GM12875 (cell line): Measurements from ENCODE around the gene AZIN2.

ENCODE experiments used
- H3K4me3 ChIP-seq: one replicate; pipeline ENCODE4 v1.5.1; 2011; ENCODE audit warnings: low read depth, low read length, control low read depth
- TF ChIP-seq, protein P1 (sequence below): IDR thresholded peaks from 2 replicates; pipeline ENCODE4 v1.5.1; 2011; ENCODE audit warnings: low read depth, mild to moderate bottlenecking, control low read depth, inconsistent platforms, low read length, moderate library complexity, borderline replicate concordance; ENCODE audit not compliant: insufficient read depth

AZIN2 gene

DNA sequence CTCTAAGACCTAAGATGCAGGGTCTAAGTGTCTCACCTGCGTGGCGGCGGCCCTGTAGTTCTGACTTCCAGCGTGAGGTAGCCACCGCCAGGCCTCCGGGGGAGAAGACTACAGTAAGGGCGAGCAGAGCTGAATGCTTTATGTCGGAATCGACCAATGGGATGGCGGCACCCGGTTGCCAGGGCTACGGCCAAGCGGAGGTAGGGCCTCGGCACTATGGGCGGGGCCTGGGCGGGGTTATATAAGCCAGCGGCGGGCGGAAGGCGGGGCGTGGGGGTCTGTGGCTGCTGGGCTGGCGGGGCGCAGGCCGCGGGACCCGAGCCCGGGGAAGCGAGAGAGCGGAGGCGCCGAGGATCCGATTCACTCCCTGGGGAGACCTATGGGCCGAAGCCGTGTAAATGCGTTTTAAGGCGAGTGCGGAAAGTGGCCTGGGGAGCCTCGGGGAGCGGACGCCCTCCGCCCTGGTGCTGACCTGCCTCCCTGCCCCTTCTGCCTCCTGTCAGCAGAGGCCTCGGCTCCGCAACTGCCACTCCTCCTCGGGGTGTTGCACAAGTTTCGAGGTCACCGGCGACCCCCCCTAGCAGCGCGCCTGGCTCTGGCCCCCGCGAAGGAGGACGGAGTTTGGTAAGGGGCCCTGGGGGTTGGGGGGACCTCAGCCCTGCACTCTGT lies at the start of gene AZIN2:
TSS of gene AZIN2 (plus strand) at position 269 of the 669 bp plus-strand sequence. CDS start 1,097 bp downstream, outside the sequence.
- H3K4me3 ChIP-seq: peak within 1 kb of the TSS; percentile 60
- TF ChIP-seq, protein P1, sequence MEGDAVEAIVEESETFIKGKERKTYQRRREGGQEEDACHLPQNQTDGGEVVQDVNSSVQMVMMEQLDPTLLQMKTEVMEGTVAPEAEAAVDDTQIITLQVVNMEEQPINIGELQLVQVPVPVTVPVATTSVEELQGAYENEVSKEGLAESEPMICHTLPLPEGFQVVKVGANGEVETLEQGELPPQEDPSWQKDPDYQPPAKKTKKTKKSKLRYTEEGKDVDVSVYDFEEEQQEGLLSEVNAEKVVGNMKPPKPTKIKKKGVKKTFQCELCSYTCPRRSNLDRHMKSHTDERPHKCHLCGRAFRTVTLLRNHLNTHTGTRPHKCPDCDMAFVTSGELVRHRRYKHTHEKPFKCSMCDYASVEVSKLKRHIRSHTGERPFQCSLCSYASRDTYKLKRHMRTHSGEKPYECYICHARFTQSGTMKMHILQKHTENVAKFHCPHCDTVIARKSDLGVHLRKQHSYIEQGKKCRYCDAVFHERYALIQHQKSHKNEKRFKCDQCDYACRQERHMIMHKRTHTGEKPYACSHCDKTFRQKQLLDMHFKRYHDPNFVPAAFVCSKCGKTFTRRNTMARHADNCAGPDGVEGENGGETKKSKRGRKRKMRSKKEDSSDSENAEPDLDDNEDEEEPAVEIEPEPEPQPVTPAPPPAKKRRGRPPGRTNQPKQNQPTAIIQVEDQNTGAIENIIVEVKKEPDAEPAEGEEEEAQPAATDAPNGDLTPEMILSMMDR: no peak

DNA sequence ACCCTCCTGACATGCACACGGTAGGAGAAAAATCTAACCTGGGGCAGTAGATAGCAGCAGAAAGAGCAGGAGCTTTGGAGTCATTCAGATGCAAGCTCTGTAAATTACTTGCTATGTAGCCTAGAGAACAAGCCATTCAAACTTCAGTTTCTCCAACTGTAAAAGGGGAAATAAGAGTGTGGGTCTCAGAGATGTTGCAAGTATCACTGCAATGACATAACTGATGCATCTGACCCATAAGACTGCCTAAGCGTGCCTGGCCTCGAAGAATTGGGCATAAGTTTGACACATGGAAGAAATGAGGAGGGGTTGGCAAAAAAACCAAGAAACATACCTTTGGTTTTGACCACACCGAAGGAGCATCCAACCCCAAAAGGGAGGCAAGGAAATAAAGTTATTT lies 49.4 kb upstream of the AZIN2 start:
- H3K4me3 ChIP-seq: no peak overlapping the region
- TF ChIP-seq, protein P1: no peak

DNA sequence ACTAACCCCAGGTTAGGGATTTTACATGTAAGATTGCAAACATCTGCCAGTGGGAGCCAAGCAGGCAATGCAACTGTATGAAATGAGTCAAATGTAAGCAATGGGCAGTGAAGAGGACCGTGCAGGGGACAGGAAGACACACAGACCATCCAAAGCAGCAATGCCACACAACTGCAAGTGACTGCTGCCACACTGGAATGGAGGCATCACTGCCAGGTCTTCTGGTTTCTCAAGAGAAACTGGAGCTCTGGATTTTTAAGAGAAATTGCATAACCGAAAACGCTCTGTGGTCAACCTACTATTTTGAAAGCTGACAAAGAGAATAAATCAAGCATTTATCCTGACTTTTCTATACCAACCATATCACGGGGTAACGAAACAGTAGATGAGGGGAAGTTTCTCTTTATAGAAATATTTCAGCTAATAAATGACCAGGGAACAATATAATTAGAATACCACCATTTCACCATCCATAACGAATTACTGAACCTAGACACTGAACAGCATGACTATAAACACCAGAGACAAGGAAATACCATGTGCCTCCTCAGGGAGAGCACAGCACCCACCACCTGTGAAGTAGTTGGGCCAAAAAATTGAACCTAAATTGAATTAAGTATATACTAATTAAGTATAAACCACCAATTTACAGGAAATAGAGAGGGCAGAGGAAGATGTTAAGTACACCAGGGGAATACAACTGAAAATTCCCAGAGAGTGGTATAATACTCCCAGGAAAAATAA lies 48.7 kb upstream of the AZIN2 start:
- H3K4me3 ChIP-seq: no peak overlapping the region
- TF ChIP-seq, protein P1: no peak

DNA sequence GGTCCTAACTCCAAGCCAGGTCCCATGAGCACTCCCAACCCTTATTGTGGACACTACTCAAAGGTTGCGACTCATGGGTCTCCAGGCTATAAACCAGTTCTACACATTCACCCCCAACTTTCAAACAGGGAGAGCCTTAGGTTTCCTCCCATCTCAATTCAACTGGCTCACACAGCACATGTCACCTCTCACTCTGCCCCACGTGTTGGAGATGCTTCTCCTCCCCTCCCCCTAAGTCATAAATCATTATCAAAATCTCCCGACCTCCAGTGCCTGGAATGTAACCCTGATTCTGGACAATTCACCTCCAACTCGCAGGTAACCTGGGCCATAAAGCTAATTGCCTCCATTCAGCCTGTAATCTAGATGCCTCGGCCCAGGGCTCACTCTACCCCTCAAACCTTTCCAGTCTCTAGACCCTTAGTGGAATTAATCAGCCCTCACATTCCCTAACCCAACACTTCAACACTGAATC lies 44.9 kb upstream of the AZIN2 start:
- peak overlapping the region; percentile 87 for H3K4me3 ChIP-seq
- TF ChIP-seq, protein P1: no peak

DNA sequence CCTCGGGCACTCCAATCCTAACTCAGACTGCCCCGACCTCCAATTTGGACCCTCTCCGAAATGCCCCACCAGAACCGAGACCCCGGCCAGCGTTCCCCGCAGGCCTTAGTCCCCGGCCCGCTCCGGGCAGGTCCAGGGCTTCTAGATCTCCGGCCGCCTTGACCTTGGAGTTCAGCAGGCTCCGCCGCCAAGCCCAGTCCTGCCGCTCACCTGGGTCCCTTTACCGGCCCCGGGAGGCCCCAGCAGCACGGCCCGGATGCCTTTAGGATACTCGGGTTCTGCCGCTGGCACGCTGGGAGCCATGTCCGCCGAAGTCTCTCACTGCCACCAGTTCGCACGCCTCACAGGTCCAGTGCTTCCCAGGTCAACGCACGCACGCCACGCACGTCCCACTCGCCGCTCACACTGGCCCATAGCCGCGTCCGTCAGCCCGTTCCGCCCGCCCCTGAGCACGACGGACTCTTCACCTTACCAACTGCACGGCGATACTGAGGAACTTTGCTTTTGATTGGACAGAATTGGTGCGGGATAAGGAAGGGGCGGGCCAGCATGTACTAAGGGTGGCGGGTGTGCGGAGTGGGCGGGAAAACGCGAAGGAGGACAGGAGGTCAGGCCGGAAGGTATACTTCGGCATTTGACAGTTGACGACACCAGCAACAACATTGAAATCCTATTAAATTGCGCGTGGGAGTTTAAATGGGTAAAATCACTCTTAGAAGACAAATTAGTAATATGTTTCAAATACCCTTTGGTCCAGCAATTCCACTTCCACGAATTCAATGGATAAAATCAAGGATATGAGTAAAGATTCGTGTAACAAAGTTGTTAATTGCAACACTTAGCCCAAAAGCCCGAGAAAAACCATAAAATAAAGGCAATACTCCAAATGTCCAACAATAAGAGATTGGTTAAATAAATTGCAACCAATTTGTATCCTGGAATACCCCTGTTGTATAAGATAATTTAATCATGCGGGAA lies 44.1 kb upstream of the AZIN2 start, which contains the start of gene AK2:
TSS of gene AK2 (minus strand) at position 358 of the 978 bp plus-strand sequence. CDS start at position 303, 55 bp downstream.
- TF ChIP-seq, protein P1: no peak
- H3K4me3 ChIP-seq: peak within 1 kb of the TSS; percentile 87

DNA sequence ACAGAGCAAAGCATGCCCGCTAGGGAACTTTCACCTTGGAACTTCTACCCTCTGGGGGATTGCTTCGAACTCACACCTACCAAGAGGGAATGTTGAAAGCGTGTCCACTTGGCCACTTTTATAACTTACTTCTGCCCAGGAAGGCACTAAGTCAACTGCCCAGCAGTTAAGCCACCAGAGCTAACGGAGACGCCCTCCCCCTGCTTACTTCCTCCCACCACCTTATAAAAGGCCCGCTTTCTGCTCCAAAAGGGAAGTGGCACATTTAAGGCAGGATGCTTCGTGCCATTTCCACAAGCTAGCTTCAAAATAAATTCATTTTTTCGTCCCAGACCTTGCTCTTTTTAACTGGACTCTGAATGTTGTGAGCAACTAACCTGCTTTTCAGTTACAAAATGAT lies 41.1 kb upstream of the AZIN2 start:
- TF ChIP-seq, protein P1: no peak
- no peak overlapping the region for H3K4me3 ChIP-seq
